ENCODE data around the gene S100PBP. TPM values are rescaled to one million over a fixed set of nuclear protein-coding genes. Genes with fewer than 3 reads are reported as not detected.

The S100PBP gene
- polyA plus RNA-seq, 1 of the 3 experiments (the other 2 are of a cell fraction) = 13.2 TPM

GRCh38 chr1:32855861-32856617, 38.6 kb downstream of the S100PBP start:
- H3K9me3 ChIP-seq = no peaks in the 10 kb centered on the region
- no peaks in the 10 kb centered on the region for H3K4me1 ChIP-seq (ENCODE audit: control insufficient read depth in 1 of 2, insufficient read depth in 2 of 2, low read depth in 1 of 2, low read length in 1 of 2)
- no peak for DNase-seq
- H3K9me2 ChIP-seq = no peaks in the 10 kb centered on the region
- H2AFZ ChIP-seq (ENCODE audit: low read depth) = no peak overlapping the region
- ChIA-PET POLR2A (no interaction called here), CTCF (no interaction called here)
- no peaks in the 10 kb centered on the region for H3F3A ChIP-seq (replicated peaks; ENCODE audit: insufficient read depth)
- H3K79me2 ChIP-seq (ENCODE audit: insufficient read depth) = no peaks in the 10 kb centered on the region
- no peak overlapping the region for H3K27ac ChIP-seq (ENCODE audit: low read depth in 2 of 2, low read length in 1 of 2)
- no peaks in the 10 kb centered on the region for H4K20me1 ChIP-seq (ENCODE audit: insufficient read depth)
- TF ChIP-seq RAD21 (IDR thresholded peaks at IDR 0.05; ENCODE audit: low read length) (no peak), REST (IDR thresholded peaks at IDR 0.05; ENCODE audit: low read depth, low read length) (peak; percentile 61; the same call in 1 of the 2 replicates)
- no peak overlapping the region for H3K4me3 ChIP-seq (ENCODE audit: low read depth in 2 of 2, low read length in 1 of 2)
- no peak overlapping the region for H3K9ac ChIP-seq
- WGBS (ENCODE audit: low lambda C conversion rate) = 96% methylated on average over 13 of the region's 13 CpGs
- H3K4me2 ChIP-seq = no peak overlapping the region
- H3K27me3 ChIP-seq (ENCODE audit: insufficient read depth) = no peaks in the 10 kb centered on the region
- H3K36me3 ChIP-seq (replicated peaks in 1 of 2; ENCODE audit: control insufficient read depth in 1 of 2, insufficient read depth in 2 of 2, low read length in 1 of 2) = peaks cover 43 to 62% of the 10 kb centered on the region in 2 experiments

- Histone ChIP-seq H3K27ac (ENCODE audit: low read depth in 2 of 2, low read length in 1 of 2) (no peak overlapping the region), H3K27me3 (ENCODE audit: insufficient read depth) (no peaks in the 10 kb centered on the region), H3K4me2 (no peak overlapping the region), H3K4me3 (ENCODE audit: low read depth in 2 of 2, low read length in 1 of 2) (no peak overlapping the region), H3K4me1 (ENCODE audit: control insufficient read depth in 1 of 2, insufficient read depth in 2 of 2, low read depth in 1 of 2, low read length in 1 of 2) (no peaks in the 10 kb centered on the region), H4K20me1 (ENCODE audit: insufficient read depth) (no peaks in the 10 kb centered on the region), H3F3A (replicated peaks; ENCODE audit: insufficient read depth) (no peaks in the 10 kb centered on the region), H2AFZ (ENCODE audit: low read depth) (no peak overlapping the region), H3K36me3 (replicated peaks in 1 of 2; ENCODE audit: control insufficient read depth in 1 of 2, insufficient read depth in 2 of 2, low read length in 1 of 2) (peaks cover 33 to 70% of the 10 kb centered on the region in 2 experiments), H3K79me2 (ENCODE audit: insufficient read depth) (no peaks in the 10 kb centered on the region), H3K9ac (no peak overlapping the region), H3K9me3 (no peaks in the 10 kb centered on the region), H3K9me2 (no peaks in the 10 kb centered on the region)
- POLR2A ChIA-PET = no interaction called here
- CTCF ChIA-PET = interaction anchor here (1.2 to 1.4 kb wide), 3 partner anchors 9 to 146 kb away, joined by 3 to 4 read pairs (median 4); no protein-coding TSS in a partner anchor
- DNase-seq = no peak
- 96% methylated on average over 2 of the region's 2 CpGs for WGBS (ENCODE audit: low lambda C conversion rate)
- TF ChIP-seq YY1 (IDR thresholded peaks at IDR 0.05; ENCODE audit: low read depth) (no peak), MEF2A (IDR thresholded peaks at IDR 0.05; ENCODE audit: borderline replicate concordance, low read depth) (no peak)
Observed at GRCh38 chr1:32858136-32858535, 40.7 kb downstream of the S100PBP start.

- H3K4me3 ChIP-seq (ENCODE audit: low read depth in 2 of 2, low read length in 1 of 2) = no peak overlapping the region
- H3K4me1 ChIP-seq (ENCODE audit: control insufficient read depth in 1 of 2, insufficient read depth in 2 of 2, low read depth in 1 of 2, low read length in 1 of 2) = no peaks in the 10 kb centered on the region
- H3K27ac ChIP-seq (ENCODE audit: low read depth in 2 of 2, low read length in 1 of 2) = no peak overlapping the region
- no peak for DNase-seq
- H3K9me3 ChIP-seq = no peaks in the 10 kb centered on the region
- no peaks in the 10 kb centered on the region for H3K27me3 ChIP-seq (ENCODE audit: insufficient read depth)
- peaks cover 31 to 72% of the 10 kb centered on the region in 2 experiments for H3K36me3 ChIP-seq (replicated peaks in 1 of 2; ENCODE audit: control insufficient read depth in 1 of 2, insufficient read depth in 2 of 2, low read length in 1 of 2)
- H3F3A ChIP-seq (replicated peaks; ENCODE audit: insufficient read depth) = no peaks in the 10 kb centered on the region
- H2AFZ ChIP-seq (ENCODE audit: low read depth) = no peak overlapping the region
- no peaks in the 10 kb centered on the region for H3K9me2 ChIP-seq
- no peak overlapping the region for H3K9ac ChIP-seq
- POLR2A ChIA-PET = no interaction called here
- CTCF ChIA-PET = interaction anchor here (1.3 to 2.1 kb wide), 4 partner anchors 13 to 147 kb away, joined by 3 to 5 read pairs (median 4); no protein-coding TSS in a partner anchor
- H3K4me2 ChIP-seq = no peak overlapping the region
- H4K20me1 ChIP-seq (ENCODE audit: insufficient read depth) = no peaks in the 10 kb centered on the region
- no peaks in the 10 kb centered on the region for H3K79me2 ChIP-seq (ENCODE audit: insufficient read depth)
- WGBS (ENCODE audit: low lambda C conversion rate) = over 99% methylated on average over 7 of the region's 7 CpGs
- no peak for TF ChIP-seq FOXJ3 (CRISPR knock-in tag; IDR thresholded peaks at IDR 0.05)
- no peak for TF ChIP-seq GATA2 (CRISPR knock-in tag; IDR thresholded peaks at IDR 0.05)
- TF ChIP-seq POLR2AphosphoS5 (IDR thresholded peaks at IDR 0.05; ENCODE audit: low read depth, low read length) = no peak
- no peak for TF ChIP-seq YY1 (IDR thresholded peaks at IDR 0.05; ENCODE audit: low read depth)
- TF ChIP-seq MXI1 (IDR thresholded peaks at IDR 0.05; ENCODE audit: low read depth, low read length) = no peak
- TF ChIP-seq RCOR1 (IDR thresholded peaks at IDR 0.05; ENCODE audit: low read length) = no peak
- TF ChIP-seq NRF1 (IDR thresholded peaks at IDR 0.05; ENCODE audit: low read depth, low read length) = no peak
- TF ChIP-seq RXRA (IDR thresholded peaks at IDR 0.05; ENCODE audit: borderline replicate concordance, low read depth) = no peak
- no peak for TF ChIP-seq REST (IDR thresholded peaks at IDR 0.05; ENCODE audit: low read depth, low read length)
- no peak for TF ChIP-seq PBX3 (IDR thresholded peaks at IDR 0.05)
Observed at GRCh38 chr1:32858791-32859190, 41.3 kb downstream of the S100PBP start.

All from SK-N-SH (cell line).